Measurements from ENCODE around the gene GRB2.

The GRB2 gene

GRCh38 chr17:75342996-75343395, 62.5 kb downstream of the GRB2 start:
- H3K9me3 ChIP-seq (replicated peaks in 1 of 2; ENCODE audit: control insufficient read depth in 2 of 2, insufficient read depth in 1 of 2, low read depth in 1 of 2, low read length in 2 of 2): no peaks in the 10 kb centered on the region
- H3K4me2 ChIP-seq (ENCODE audit: insufficient read depth, low read length, poor library complexity, severe bottlenecking): no peak overlapping the region
- H3K79me1 ChIP-seq (ENCODE audit: low read depth, low read length): peaks cover 7% of the 10 kb centered on the region
- no peak overlapping the region for H2BK15ac ChIP-seq (ENCODE audit: low read length)
- H3K14ac ChIP-seq (ENCODE audit: low read length): no peak overlapping the region
- no peak overlapping the region for H2BK5ac ChIP-seq (ENCODE audit: low read length)
- WGBS, 2 donors (ENCODE audit: extremely low coverage in 2 of 2, insufficient read length in 2 of 2, insufficient replicate concordance in 1 of 2): no CpG with 5 or more reads among the region's 3 CpGs
- H2BK120ac ChIP-seq (ENCODE audit: low read depth, low read length): no peak overlapping the region
- no peak overlapping the region for H3K9ac ChIP-seq (ENCODE audit: low read depth, low read length, poor library complexity)
- no peak overlapping the region for H4K8ac ChIP-seq (ENCODE audit: low read depth, low read length)
- H4K91ac ChIP-seq (ENCODE audit: low read depth, low read length, poor library complexity): no peak overlapping the region
- H3K4ac ChIP-seq (ENCODE audit: low read length): no peak overlapping the region
- peaks cover 14 to 21% of the 10 kb centered on the region in 2 donors for H3K4me1 ChIP-seq (ENCODE audit: control insufficient read depth in 2 of 2, insufficient read depth in 1 of 2, low read depth in 1 of 2, low read length in 2 of 2)
- no peak for DNase-seq (ENCODE audit: low spot score)
- no peak overlapping the region for H3K4me3 ChIP-seq (ENCODE audit: low read length in 2 of 2)
- H3K27ac ChIP-seq (replicated peaks; ENCODE audit: low read length): no peak overlapping the region
- H3K36me3 ChIP-seq (replicated peaks in 1 of 2; ENCODE audit: control insufficient read depth in 2 of 2, insufficient read depth in 2 of 2, low read length in 2 of 2): no peaks in the 10 kb centered on the region
- no peak overlapping the region for H3K23ac ChIP-seq (ENCODE audit: low read depth, low read length, poor library complexity)
- H3K18ac ChIP-seq (ENCODE audit: low read length): no peak overlapping the region
- no peak overlapping the region for H2AK5ac ChIP-seq (ENCODE audit: low read depth, low read length)
- no peak overlapping the region for H2AFZ ChIP-seq (ENCODE audit: low read length)
- H2BK12ac ChIP-seq (ENCODE audit: low read length): no peak overlapping the region
- no peaks in the 10 kb centered on the region for H3K27me3 ChIP-seq (ENCODE audit: control insufficient read depth in 3 of 3, insufficient read depth in 3 of 3, low read depth in 1 of 3, low read length in 3 of 3)

GRCh38 chr17:75341784-75342486, 63.5 kb downstream of the GRB2 start:
- Histone ChIP-seq H2BK12ac (ENCODE audit: low read length) (no peak overlapping the region), H3K4ac (ENCODE audit: low read length) (no peak overlapping the region), H3K79me1 (ENCODE audit: low read depth, low read length) (peaks cover 7% of the 10 kb centered on the region), H3K18ac (ENCODE audit: low read length) (no peak overlapping the region), H4K91ac (ENCODE audit: low read depth, low read length, poor library complexity) (no peak overlapping the region), H3K4me1 (ENCODE audit: control insufficient read depth in 2 of 2, insufficient read depth in 1 of 2, low read depth in 1 of 2, low read length in 2 of 2) (peaks cover 8 to 17% of the 10 kb centered on the region in 2 donors), H3K4me3 (ENCODE audit: low read length in 2 of 2) (no peak overlapping the region), H3K14ac (ENCODE audit: low read length) (no peak overlapping the region), H3K9ac (ENCODE audit: low read depth, low read length, poor library complexity) (no peak overlapping the region), H3K27ac (replicated peaks; ENCODE audit: low read length) (no peak overlapping the region), H3K27me3 (ENCODE audit: control insufficient read depth in 3 of 3, insufficient read depth in 3 of 3, low read depth in 1 of 3, low read length in 3 of 3) (no peaks in the 10 kb centered on the region), H2BK5ac (ENCODE audit: low read length) (no peak overlapping the region), H2AK5ac (ENCODE audit: low read depth, low read length) (no peak overlapping the region), H3K23ac (ENCODE audit: low read depth, low read length, poor library complexity) (no peak overlapping the region), H3K36me3 (replicated peaks in 1 of 2; ENCODE audit: control insufficient read depth in 2 of 2, insufficient read depth in 2 of 2, low read length in 2 of 2) (no peaks in the 10 kb centered on the region), H3K4me2 (ENCODE audit: insufficient read depth, low read length, poor library complexity, severe bottlenecking) (no peak overlapping the region), H2BK120ac (ENCODE audit: low read depth, low read length) (no peak overlapping the region), H4K8ac (ENCODE audit: low read depth, low read length) (no peak overlapping the region), H3K9me3 (replicated peaks in 1 of 2; ENCODE audit: control insufficient read depth in 2 of 2, insufficient read depth in 1 of 2, low read depth in 1 of 2, low read length in 2 of 2) (no peaks in the 10 kb centered on the region), H2BK15ac (ENCODE audit: low read length) (no peak overlapping the region), H2AFZ (ENCODE audit: low read length) (no peak overlapping the region)
- no CpG with 5 or more reads among the region's 9 CpGs for WGBS, 2 donors (ENCODE audit: extremely low coverage in 2 of 2, insufficient read length in 2 of 2, insufficient replicate concordance in 1 of 2)
- no peak for DNase-seq (ENCODE audit: low spot score)

DNA sequence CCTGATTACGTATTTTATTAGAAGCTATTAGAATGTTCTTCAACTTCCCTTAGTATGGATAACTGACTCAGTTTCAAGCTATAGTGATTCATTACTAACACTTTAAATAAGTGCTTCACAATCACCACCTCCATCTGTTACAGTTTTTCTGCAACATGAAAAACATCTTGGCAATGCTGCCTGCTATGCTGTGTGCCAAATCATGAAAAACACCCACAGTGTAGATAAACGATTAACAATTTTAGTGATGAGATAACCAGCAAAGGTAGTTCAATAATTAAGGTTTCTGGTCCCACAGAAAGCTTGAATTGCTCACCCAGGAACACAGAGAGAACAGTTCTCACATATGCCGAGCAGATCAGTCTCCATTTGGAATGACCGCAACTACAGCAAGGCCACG, 64.8 kb downstream of the GRB2 start:
- Histone ChIP-seq H2AK5ac (ENCODE audit: low read depth, low read length) (no peak overlapping the region), H2BK5ac (ENCODE audit: low read length) (no peak overlapping the region), H3K18ac (ENCODE audit: low read length) (no peak overlapping the region), H4K91ac (ENCODE audit: low read depth, low read length, poor library complexity) (no peak overlapping the region), H3K4ac (ENCODE audit: low read length) (no peak overlapping the region), H3K27ac (replicated peaks; ENCODE audit: low read length) (no peak overlapping the region), H4K8ac (ENCODE audit: low read depth, low read length) (no peak overlapping the region), H3K79me1 (ENCODE audit: low read depth, low read length) (peaks cover 7% of the 10 kb centered on the region), H3K9me3 (replicated peaks in 1 of 2; ENCODE audit: control insufficient read depth in 2 of 2, insufficient read depth in 1 of 2, low read depth in 1 of 2, low read length in 2 of 2) (no peaks in the 10 kb centered on the region), H2BK12ac (ENCODE audit: low read length) (no peak overlapping the region), H2BK15ac (ENCODE audit: low read length) (no peak overlapping the region), H3K4me2 (ENCODE audit: insufficient read depth, low read length, poor library complexity, severe bottlenecking) (no peak overlapping the region), H2AFZ (ENCODE audit: low read length) (no peak overlapping the region), H2BK120ac (ENCODE audit: low read depth, low read length) (no peak overlapping the region), H3K4me3 (ENCODE audit: low read length in 2 of 2) (no peak overlapping the region), H3K27me3 (ENCODE audit: control insufficient read depth in 3 of 3, insufficient read depth in 3 of 3, low read depth in 1 of 3, low read length in 3 of 3) (no peaks in the 10 kb centered on the region), H3K9ac (ENCODE audit: low read depth, low read length, poor library complexity) (no peak overlapping the region), H3K4me1 (ENCODE audit: control insufficient read depth in 2 of 2, insufficient read depth in 1 of 2, low read depth in 1 of 2, low read length in 2 of 2) (peaks cover 2 to 14% of the 10 kb centered on the region in 2 donors), H3K23ac (ENCODE audit: low read depth, low read length, poor library complexity) (no peak overlapping the region), H3K14ac (ENCODE audit: low read length) (no peak overlapping the region), H3K36me3 (replicated peaks in 1 of 2; ENCODE audit: control insufficient read depth in 2 of 2, insufficient read depth in 2 of 2, low read length in 2 of 2) (no peaks in the 10 kb centered on the region)
- no peak for DNase-seq (ENCODE audit: low spot score)
- WGBS, 2 donors (ENCODE audit: extremely low coverage in 2 of 2, insufficient read length in 2 of 2, insufficient replicate concordance in 1 of 2): no CpG with 5 or more reads among the region's 5 CpGs

DNA sequence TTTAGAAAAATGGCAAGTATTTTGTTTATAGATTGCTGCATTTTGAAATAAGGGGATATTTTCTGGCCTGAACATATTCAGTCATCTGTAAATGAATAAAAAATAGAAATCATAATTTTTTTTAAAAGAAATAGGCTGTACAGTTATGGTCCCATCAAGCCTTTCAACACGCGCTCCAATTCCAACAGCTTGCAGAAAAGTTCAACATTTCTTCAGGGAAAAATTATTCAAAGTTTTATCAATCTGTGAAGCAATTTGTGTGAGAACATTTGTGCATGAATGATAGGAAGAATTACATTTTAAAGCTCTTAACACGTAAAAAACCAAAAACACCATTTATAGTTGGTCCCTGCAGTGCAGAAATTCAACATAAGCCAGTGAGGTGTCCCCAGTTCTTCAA, 65.5 kb downstream of the GRB2 start:
- H3K4ac ChIP-seq (ENCODE audit: low read length): no peak overlapping the region
- no peak overlapping the region for H2BK5ac ChIP-seq (ENCODE audit: low read length)
- H3K79me1 ChIP-seq (ENCODE audit: low read depth, low read length): peaks cover 9% of the 10 kb centered on the region
- no peak overlapping the region for H3K27ac ChIP-seq (replicated peaks; ENCODE audit: low read length)
- H2BK12ac ChIP-seq (ENCODE audit: low read length): no peak overlapping the region
- no peak overlapping the region for H3K23ac ChIP-seq (ENCODE audit: low read depth, low read length, poor library complexity)
- H3K27me3 ChIP-seq (ENCODE audit: control insufficient read depth in 3 of 3, insufficient read depth in 3 of 3, low read depth in 1 of 3, low read length in 3 of 3): no peaks in the 10 kb centered on the region
- H3K4me2 ChIP-seq (ENCODE audit: insufficient read depth, low read length, poor library complexity, severe bottlenecking): no peak overlapping the region
- no peak overlapping the region for H3K14ac ChIP-seq (ENCODE audit: low read length)
- H2AFZ ChIP-seq (ENCODE audit: low read length): no peak overlapping the region
- H3K9me3 ChIP-seq (replicated peaks in 1 of 2; ENCODE audit: control insufficient read depth in 2 of 2, insufficient read depth in 1 of 2, low read depth in 1 of 2, low read length in 2 of 2): no peaks in the 10 kb centered on the region
- DNase-seq (ENCODE audit: low spot score): no peak
- H2BK120ac ChIP-seq (ENCODE audit: low read depth, low read length): no peak overlapping the region
- no peak overlapping the region for H2BK15ac ChIP-seq (ENCODE audit: low read length)
- H3K18ac ChIP-seq (ENCODE audit: low read length): no peak overlapping the region
- no peak overlapping the region for H4K91ac ChIP-seq (ENCODE audit: low read depth, low read length, poor library complexity)
- WGBS, 2 donors (ENCODE audit: extremely low coverage in 2 of 2, insufficient read length in 2 of 2, insufficient replicate concordance in 1 of 2): no CpG with 5 or more reads among the region's 3 CpGs
- no peak overlapping the region for H2AK5ac ChIP-seq (ENCODE audit: low read depth, low read length)
- H3K36me3 ChIP-seq (replicated peaks in 1 of 2; ENCODE audit: control insufficient read depth in 2 of 2, insufficient read depth in 2 of 2, low read length in 2 of 2): no peaks in the 10 kb centered on the region
- no peak overlapping the region for H3K4me3 ChIP-seq (ENCODE audit: low read length in 2 of 2)
- no peak overlapping the region for H3K9ac ChIP-seq (ENCODE audit: low read depth, low read length, poor library complexity)
- no peak overlapping the region for H4K8ac ChIP-seq (ENCODE audit: low read depth, low read length)
- H3K4me1 ChIP-seq (ENCODE audit: control insufficient read depth in 2 of 2, insufficient read depth in 1 of 2, low read depth in 1 of 2, low read length in 2 of 2): peaks cover 1 to 17% of the 10 kb centered on the region in 2 donors

All from neuronal stem cell (in vitro differentiated cells).